ENCODE data around the gene DCAF16. TPM values are rescaled to one million over a fixed set of nuclear protein-coding genes. Genes with fewer than 3 reads are reported as not detected.

Gene DCAF16
- total RNA-seq (2022; extraction: Qiagen RNA extraction; ENCODE audit: low read depth), result 4.9 to 9.5 TPM (median 6.7 TPM) in 5 replicates

DNA sequence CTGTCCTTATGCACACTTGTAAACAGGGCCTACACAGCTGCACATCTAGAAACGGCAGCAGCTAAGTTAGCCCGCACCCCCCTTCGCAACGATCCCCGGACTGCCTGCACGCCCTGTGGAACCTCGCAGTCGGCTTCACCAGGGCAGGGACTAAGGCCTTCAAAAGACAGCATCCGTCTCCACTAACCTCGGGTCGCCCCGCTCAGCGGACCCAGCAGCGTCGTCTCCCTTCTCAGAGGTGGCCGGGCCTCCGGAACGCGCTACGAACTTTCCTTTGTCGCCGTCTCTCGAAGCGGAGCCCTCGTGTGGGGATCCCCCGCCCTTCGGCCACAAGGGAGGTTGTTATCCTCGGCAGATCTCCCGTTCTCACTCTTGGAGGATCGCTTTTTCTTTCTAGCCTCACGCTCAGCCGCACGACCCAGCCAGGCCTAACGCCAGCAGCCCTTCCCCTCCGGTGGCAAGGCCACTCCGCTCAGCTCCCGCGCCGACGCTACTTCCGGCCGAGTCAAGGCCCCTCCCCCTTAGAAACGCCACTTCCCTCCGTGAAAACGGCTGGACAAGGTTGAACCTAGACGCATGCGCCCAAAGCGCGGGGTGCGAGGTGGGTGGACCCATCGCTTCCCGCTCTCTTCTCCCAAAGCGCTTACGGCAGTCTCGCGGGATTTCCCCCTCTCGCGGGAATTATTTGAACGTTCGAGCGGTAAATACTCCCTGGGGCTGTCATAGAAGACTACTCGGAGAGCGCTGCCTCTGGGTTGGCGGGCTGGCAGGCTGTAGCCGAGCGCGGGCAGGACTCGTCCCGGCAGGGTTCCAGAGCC, at the start of gene DCAF16, which contains the start of gene NCAPG:
DCAF16 (minus strand) TSS at position 498 of the 818 bp plus-strand sequence. CDS start 6,616 bp downstream, outside the sequence.
NCAPG (plus strand) TSS at position 720 of the 818 bp plus-strand sequence. CDS start 99 bp downstream, outside the sequence.

DNA sequence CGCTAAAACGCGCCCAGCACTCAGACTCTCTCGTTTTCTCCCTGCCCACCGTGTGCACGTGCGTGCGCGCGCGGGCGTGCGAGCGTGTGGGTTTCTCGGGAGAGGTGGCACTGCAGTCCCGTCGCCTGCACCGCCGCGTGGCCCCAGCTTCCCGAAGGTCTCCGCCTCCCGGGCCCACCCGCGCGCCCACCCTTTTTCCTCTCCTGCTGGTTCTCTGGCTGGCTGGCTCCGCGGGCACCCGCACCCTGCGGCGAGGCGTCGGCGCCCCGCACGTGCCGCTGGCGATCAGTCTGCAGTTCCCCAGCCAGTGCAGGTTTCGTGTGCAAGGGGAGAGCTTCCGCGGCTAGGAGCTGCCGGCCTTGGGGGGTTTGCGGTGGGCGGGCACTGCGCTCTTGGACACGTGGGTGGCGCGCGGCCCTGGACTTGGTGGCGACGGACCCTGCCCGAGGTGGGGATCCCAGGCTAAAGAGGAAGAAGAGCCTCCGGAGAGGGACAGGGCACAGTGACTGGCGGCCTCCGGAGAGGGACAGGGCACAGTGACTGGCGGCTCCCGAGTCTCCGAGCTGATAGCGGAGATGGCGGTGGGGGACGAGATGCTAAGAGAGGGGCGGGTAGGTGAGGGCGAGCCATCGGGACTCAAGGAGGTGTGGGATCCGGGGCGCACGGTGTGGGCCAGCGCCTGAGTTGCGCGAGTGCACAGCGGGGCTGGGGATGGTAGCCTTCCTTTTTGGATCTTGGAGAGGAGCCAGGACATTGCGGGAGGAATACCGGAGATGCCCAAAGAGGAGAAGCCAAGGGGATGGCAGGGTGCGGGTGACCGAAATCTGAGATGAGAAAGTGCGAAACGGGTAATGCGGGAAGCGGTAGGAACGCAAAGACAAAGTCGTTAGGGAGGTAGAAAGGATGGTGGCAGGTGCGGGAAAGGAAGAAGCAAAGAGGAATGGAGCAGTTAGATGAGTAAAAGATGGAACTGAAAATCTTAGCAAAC, 29.0 kb downstream of the DCAF16 start, which contains the start of gene FAM184B:
FAM184B (minus strand) TSS at position 322 of the 988 bp plus-strand sequence. CDS start 322 bp downstream, outside the sequence.

Other genes with a start within 250 kb of the DCAF16 start
- gene LAP3, start 233.6 kb downstream of the DCAF16 start, total RNA-seq (2022; extraction: Qiagen RNA extraction; ENCODE audit: low read depth), result 32.9 to 41.4 TPM (median 35.7 TPM) in 5 replicates
- gene MED28, start 196.1 kb downstream of the DCAF16 start, total RNA-seq (2022; extraction: Qiagen RNA extraction; ENCODE audit: low read depth), result 34.6 to 38.5 TPM (median 35.2 TPM) in 5 replicates
- 0.01 to 0.05 TPM (median 0.04 TPM) in 4 of 5 replicates, not detected in the other for gene FAM184B, start 29.1 kb downstream of the DCAF16 start, total RNA-seq (2022; extraction: Qiagen RNA extraction; ENCODE audit: low read depth)
- 22.6 to 30.3 TPM (median 25.7 TPM) in 5 replicates for gene NCAPG, start 222 bp upstream of the DCAF16 start, total RNA-seq (2022; extraction: Qiagen RNA extraction; ENCODE audit: low read depth)
- 2.8 to 5.3 TPM (median 4.3 TPM) in 5 replicates for gene LCORL, start 211.0 kb upstream of the DCAF16 start, total RNA-seq (2022; extraction: Qiagen RNA extraction; ENCODE audit: low read depth)

All from A549 treated with GW870086 at 1 μM for 4 hours (cell line).